GM21576 (cell line): ENCODE data around the gene LPP.

Source experiments
- ATAC-seq: cut with Tn5 transposase; IDR thresholded peaks from one replicate; pipeline ENCODE4 v1.9.1; 2021; ENCODE audit warnings: mild to moderate bottlenecking, moderate library complexity; ENCODE audit not compliant: unreplicated experiment

Gene LPP

DNA sequence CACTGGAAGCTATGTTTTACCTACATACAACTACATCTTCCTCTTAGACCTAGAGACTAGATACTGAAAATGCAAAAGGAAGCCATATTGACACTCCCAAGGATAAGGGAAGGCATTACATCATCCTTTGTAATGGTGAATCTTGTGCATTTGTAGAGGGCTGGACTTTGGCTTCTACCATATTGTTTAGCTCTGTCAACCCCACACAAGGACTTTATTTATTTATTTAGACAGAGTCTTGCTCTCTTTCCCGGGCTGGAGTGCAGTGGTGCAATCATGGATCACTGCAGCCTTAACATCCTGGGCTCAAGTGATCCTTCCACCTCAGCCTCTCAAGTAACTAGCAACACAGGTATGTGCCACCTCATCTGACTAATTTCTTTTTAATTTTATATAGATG is 686.3 kb downstream of the LPP start:
- no peak for ATAC-seq

DNA sequence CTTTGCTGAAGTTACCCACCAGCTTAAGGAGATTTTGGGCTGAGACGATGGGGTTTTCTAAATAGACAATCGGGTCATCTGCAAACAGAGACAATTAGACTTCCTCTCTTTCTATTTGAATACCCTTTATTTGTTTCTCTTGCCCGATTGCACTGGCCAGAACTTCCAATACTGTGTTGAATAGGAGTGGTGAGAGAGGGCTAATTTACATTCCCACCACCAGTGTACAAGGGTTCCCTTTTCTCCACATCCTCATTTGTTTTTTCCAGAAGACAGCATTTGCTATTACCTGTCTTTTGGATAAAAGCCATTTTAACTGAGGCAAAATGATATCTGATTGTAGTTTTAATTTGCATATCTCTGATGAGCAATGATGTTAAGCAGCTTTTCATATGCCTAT is 687.9 kb downstream of the LPP start:
- no peak for ATAC-seq

DNA sequence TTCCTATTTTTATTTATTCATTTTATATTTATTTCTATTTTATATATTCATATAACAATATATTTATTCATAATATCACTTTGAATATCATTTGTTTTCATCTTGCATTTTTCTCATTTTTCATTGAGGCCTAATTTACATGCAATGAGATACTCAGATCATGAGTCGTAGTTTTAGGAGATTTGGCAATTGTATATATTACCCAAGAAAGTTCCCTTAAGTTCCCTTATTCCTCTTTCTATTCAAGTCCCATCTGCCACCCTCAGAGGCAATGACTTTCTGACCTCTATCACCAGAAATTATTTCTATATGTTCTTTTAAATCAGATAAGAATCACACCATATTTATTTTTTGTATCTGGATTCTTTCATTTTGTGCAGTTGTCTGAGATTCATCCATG is 688.7 kb downstream of the LPP start:
- no peak for ATAC-seq

DNA sequence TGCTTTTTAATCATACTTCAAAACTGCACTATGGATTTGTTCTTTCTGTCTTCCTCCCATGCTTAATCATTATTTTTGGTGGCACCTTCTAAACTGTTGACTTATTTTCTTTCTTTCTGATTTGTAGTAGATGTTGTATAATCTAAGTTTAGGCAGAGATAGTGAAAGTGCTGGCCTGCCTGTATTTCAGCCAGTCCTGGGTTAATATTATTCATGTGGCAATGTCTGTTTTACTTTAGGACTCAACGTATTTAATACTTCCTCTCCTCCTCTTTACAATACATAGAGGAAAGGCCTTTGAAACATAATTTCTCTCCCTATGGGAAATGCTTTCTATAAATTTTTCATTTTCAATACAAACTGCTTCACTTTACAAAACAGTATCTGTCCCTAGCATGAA is 690.1 kb downstream of the LPP start:
- no peak for ATAC-seq

DNA sequence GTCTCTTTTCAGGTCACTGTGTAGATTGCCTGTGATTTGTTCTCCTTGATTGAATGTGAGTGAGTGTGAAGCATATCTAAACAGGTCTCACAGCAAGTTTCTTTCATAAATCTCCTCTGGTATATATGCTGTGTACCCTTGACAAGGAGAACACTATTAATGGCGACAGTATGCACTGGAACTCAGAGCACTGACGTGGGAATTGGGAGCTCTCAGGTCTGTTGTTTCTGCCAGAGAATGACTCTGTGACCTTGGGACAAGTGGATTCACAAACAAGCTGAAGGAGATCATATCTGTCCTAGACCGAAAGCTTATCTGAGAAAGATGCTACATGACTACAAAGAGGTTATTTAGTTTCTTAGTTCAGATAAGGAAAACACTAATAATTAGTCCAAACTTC is 691.6 kb downstream of the LPP start:
- ATAC-seq, result no peak

DNA sequence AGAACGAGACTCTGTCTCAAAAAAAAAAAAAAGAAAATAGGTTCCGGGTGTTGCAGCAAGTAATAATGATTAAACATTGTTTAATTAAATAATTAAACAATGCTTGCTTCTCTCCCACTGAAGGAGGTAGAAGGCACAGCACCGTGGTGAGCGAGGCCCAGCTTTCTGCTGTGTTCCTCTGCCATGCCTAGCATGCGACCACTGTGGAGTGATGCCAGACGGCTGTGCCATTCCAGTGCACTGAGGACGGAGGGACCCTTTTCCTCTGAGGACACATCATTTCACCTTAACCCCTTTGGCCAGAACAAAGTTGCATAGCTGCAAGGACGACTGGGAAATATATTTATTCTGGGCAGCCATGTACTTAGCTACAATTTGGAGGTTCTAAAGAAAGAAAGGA is 695.0 kb downstream of the LPP start:
- ATAC-seq, result no peak

DNA sequence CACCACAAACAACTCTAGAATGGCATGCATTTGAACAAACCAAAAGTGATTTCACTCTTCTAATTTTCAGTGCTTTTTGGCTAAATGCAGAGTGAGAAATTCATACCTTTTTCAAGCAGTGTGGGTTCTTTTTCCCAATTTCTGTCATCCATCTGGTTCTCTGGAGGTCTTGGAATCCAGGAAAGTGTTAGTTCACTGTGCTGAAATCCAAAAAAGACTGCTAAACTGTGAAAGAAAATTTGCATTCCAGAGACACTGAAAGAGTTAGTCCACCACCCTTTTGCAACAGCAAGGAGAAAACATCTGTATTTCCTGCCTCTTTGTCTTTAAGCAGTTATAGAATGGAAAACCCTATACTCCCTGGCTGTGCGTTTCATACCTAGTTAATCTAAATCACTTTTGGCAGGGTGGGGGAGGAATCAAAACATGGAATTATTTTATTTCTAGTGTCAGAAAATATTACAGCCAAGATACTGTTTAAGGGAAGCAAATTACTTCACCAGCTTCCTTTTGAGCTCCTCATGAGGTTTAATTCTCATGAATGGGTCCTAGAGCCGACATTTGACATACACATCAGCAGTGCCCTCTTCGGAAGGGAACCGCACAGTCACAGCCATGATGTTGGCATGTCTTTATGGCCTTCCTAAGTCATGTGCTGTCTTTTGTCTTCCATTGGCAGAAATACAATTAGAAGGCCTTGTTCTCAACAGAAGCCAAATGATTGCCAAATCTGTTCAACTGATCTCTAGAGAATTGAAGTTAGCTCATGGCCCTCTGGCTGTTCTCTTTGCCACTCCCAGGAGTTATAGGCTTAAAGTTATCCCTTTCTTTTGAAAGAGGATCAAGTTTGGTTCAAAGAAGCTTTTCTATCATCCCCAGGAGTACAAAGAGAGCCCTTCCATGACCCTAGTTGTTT is 700.2 kb downstream of the LPP start:
- ATAC-seq, result no peak

DNA sequence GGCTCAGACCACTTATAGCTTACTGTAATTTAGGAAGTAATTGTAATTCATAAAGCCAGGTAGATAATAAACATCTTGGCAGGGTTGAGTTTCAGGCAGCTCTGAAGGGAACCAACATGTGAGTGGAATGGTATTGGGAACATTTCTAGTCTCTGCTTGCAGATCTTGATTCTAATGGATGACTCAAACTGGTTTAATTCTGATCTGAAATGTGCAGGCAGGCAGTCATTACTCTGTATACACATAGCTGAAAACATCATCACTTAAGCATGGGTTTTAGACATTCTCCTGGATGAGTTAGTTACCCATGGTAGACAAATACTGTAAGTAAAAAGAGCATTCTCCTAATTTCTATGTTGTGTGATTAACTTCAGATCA is 700.8 kb downstream of the LPP start:
- no peak for ATAC-seq

DNA sequence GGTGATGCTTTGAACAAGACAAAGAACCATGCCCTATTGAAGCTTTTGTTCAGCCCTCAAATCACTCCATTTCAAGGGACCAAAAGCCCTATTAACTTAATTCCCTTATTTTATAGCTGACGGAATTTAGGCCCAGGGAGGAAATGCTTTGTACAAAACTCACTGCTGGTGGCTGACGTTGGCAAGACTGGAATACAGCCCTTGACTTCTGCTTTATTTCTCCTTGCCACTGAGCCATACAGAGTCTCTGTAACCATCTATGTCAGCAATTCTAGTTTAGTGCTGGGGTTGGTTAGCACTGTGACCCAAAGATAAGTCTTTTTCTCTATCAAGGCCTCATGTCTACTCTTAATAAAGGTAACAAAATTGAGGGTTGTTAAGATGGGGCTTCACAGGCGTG is 701.7 kb downstream of the LPP start:
- ATAC-seq, result no peak

DNA sequence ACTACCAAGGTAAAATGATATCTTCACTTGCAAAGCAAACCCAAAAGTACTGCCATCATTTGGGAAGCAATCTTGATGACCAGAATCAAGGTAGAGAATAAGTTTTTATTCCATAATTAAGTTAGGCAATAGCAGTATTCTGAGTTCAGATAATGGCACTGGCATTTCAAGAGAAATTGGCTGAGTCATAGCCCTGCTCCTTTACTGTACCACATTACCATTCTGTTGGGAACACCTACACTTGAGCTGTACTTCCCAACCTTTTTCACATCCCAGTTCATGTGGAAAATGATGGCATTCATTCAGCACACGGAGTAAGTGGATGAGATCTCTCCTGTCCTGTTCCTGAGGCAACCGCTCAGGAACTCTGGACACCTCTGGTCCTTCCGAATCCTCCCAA is 706.2 kb downstream of the LPP start:
- ATAC-seq, result no peak

DNA sequence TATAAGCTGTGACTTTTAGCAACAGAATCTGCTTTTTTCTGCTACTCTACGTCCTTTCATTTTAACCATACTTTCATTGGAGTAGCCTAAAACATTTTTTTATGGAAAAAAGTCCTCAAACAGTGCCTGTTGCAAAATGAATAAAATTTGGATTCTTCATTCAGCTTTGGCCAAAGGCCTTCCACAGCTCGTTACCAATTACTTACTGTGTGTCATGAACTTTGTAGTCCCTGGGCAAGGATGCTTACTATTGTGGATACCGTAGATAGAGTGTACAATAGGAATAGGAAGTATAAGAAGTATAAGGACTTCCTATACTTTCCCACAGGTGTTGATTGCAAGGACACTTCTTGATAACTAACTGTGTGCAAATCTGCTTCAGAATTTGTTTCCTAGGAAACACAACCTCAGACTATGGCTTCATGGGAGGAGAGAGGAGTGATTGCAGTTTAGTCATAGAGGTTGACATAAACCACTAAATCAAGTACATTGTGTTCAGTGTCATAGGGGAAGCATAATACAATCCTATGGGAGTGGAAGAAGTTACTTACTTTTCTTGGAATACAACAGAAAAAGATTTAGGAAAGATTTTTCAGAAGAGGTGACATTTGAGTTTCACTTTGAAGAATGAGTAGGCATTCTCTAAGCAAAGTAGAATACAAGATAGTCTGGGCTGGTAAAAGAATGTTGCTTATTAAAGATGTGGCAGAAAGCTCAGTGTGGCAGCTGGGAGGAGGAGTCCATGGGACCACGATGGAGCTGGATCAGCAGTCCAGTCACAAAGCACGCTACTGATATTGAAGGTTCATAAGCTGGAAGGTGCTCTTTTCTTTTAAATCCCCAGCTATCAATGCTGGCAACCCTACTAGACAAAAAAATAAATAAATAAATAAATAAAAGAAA is 708.1 kb downstream of the LPP start:
- no peak for ATAC-seq

DNA sequence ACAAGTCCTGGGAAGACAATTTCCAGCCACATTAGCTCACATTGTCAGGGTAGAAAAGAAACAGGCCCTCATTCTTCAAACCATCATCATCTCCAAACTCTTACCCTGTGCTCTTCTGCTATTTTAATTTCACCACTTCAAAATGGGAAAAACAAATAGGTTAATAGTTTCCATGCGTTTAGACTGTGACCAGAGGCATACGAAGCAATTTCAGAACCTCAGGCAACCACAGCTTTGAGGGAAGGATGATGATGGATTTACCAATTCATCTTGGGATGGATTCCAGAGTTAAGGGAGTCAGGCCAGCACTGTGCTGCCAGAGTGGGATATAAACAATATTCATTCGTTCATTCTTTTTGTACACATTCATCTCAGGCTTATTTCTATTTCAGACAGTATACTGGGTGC is 710.0 kb downstream of the LPP start:
- ATAC-seq, result no peak

DNA sequence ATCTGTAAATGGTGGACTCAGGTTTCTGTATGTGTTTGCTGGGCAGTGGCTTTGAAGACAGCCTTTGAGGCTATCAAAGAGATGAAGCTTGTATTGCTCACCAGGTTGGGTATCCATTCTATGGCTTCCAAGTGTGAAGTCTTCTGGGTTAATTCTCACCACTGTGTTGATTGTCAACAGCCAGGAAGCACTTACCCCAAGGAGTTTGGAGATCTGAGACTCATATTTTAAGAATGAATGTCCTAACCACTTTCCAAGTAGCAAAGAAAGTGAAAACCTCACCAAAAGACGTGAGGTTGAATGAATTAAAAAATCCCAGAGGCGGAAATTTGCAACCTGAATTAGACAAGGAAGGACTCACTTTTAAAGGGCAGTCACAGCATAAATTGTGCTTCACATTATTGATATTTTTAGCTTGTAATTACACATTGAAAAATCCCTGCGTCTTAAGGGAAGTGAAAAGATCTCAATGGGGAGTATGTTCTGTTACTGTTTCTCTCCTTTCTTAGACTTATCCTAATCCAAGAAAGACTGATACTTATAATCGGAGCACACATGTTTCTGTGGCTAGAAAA is 713.8 kb downstream of the LPP start:
- no peak for ATAC-seq

DNA sequence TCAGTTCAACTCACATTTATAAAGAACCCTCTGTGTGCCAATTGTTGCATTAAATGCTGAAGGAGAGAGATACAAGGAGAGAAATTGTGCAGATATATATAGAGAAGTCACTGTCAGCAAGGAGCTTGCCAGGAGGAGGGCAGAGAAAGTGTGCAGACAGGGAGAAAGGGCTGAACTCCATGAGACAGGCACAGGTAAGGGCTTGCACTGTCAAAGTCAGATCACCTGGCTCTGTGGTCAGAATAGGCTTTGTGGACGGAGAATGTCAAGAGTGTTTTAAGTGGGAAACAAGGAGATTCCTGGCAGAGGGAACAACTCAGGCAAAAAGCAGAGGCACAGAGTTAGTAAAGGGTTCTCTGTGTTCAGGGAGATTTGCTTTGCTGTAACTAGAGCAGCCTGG is 714.8 kb downstream of the LPP start:
- ATAC-seq, result no peak

DNA sequence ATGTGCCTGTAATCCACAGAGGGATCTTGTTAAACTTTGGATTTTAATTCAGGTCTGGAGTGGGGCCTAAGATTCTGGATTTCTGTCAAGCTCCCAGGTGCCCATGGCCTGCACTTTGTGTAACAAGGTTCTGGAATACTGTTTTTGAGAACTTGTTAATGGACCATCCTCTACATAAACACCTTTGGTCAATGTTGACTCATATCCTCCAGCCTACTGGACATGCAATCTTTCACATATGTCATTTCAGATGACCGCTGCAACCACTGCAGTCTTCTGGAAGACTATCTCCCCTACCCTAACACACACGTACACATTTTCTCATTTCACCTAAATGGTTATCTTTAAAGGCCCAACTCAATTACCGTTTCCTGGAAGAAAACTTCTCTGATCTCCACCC is 715.7 kb downstream of the LPP start:
- no peak for ATAC-seq

DNA sequence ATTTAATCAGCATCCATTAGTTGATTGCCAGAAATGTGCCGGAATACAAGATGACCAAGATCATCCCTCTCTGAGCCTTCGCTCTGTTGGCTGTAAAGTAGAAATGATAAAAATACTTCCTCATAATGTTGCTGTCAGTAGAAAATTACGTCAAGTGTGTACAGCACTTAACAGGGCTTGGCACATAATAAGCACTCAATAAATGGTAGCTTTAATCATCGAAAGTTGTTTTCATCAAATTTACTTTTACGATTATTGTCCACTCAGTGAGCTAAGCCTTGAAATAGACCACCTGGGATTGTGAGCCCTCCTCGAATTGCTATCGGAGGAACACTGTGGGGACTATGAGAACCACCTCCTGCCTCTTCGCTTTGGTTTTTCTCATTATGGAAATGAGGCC is 716.5 kb downstream of the LPP start:
- no peak for ATAC-seq

DNA sequence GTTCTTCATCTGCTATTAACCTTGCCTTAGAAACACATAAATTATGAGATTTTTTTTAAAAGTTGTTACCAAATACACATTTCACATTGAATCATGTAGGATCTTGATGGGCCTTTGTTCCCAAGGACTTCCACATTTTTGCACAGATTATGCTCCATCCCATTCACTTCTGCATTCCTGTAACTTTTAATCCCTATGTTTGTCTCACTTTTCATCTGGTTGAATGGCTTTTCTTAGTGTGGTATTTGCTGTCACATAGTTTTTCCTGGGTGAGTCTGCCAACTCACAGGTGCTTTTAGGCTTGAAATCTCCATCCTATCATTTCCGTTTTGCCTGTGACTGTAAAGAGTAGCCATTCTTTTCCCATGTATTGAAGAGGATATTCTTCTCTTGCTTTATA is 720.6 kb downstream of the LPP start:
- ATAC-seq, result no peak

DNA sequence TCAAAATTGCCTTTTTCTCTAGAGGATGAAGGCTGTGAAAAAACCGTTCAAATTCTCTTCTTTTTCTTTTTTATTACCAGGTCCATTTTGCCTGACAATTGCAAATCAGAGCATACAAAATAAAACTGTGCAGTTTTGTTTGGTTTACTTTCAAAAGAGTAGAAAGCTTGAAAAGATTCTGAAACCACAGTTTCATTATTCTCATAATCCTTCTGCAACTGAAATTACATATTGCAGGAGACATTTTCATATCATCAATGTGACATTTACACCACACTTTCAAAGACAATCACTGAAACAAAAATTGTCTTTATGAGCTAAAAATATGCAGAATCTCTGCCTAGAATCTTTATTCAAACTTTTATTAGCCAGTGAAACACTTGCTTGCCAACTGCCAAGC is 721.5 kb downstream of the LPP start:
- ATAC-seq, result no peak

DNA sequence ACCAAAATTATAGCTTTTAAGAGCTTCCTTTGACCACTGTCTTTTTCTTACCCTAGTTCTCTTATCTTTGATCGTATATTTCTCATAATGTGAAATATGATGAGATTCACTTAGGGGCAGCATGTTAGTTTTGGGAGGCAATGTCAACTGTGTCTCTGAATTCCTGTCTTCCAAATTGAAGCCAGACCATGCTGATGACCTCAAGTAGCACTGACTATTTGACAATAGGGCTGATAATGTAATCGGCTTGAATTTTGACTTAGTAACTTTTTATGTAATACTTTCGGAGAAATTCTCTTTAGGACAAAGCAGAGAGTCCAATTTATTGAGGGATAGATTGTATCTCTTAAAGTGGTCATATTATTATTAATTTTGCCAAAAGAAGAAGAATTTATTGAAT is 722.4 kb downstream of the LPP start:
- ATAC-seq, result no peak

DNA sequence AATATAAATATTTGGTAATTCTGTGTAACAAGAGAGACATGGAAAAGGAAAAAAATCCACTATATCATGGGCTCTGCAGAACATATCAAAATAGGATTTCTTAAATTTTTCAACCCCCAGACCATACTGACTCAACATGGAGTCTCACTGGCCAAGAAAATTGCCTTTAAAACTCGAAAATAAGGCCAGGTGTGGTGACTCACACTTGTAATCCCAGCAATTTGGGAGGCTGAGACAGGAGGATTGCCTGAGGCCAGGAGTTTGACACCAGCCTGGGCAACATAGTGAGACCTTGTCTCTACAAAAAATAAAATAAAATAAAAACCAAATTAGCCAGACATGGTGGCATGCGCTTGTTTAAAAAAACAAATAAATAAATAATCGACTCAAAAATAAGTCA is 723.4 kb downstream of the LPP start:
- ATAC-seq, result no peak

DNA sequence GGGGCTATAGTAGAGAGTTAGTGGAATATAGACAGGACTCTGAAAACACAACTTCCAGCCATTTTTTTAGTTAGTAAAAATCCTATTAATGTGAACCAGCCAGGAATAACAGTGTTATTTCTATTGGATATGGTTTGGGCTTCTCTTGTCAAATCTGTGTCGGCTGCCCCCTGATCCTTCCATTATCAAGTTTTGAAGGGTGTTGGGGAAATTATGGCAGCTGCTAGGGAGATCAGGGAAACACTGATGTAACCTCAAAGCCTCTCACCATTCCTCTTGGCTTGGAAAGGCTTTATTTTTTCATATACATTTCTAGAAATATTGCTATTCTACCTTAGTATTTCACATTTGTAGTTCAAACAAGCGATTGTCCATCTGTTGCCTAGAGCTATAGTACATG is 724.1 kb downstream of the LPP start:
- ATAC-seq, result no peak
